ENCODE data around the gene RFNG.
A peak's percentile ranks its signal among the peaks of the same experiment; 100 is the strongest.

RFNG gene

GRCh38 chr17:82005701-82006348 is 45.8 kb downstream of the RFNG start:
- Mint-ChIP-seq H3K36me3 (ENCODE audit: low read depth) (no peaks in the 10 kb centered on the region), H3K4me1 (peaks cover 18% of the 10 kb centered on the region), H3K9me3 (no peaks in the 10 kb centered on the region), H3K4me3 (peak overlapping the region in 2 of 3 experiments; percentile 4 to 39), H3K27me3 (ENCODE audit: low read depth) (no peaks in the 10 kb centered on the region), H3K27ac (peak overlapping the region in 2 of 3 experiments; percentile 75 to 86)
- no peak for TF ChIP-seq CTCF (IDR thresholded peaks at IDR 0.05; ENCODE audit: unreplicated experiment in 3 of 3)

- H3K4me3 Mint-ChIP-seq, result no peak overlapping the region
- no peak overlapping the region for H3K27ac Mint-ChIP-seq
- peaks cover 27% of the 10 kb centered on the region for H3K4me1 Mint-ChIP-seq
- no peak for TF ChIP-seq CTCF (IDR thresholded peaks at IDR 0.05; ENCODE audit: unreplicated experiment in 3 of 3)
- no peaks in the 10 kb centered on the region for H3K9me3 Mint-ChIP-seq
- no peaks in the 10 kb centered on the region for H3K27me3 Mint-ChIP-seq (ENCODE audit: low read depth)
- H3K36me3 Mint-ChIP-seq (ENCODE audit: low read depth), result no peaks in the 10 kb centered on the region
Observed at GRCh38 chr17:82004517-82005455, 46.8 kb downstream of the RFNG start.

GRCh38 chr17:82003411-82004381 is 47.9 kb downstream of the RFNG start:
- H3K4me3 Mint-ChIP-seq, result peak overlapping the region in 1 of 3 experiments; percentile 28

GRCh38 chr17:82001571-82002056 is 50.0 kb downstream of the RFNG start:
- Mint-ChIP-seq H3K27me3 (ENCODE audit: low read depth) (no peaks in the 10 kb centered on the region), H3K4me1 (peaks cover 37% of the 10 kb centered on the region), H3K27ac (peak overlapping the region in 1 of 3 experiments; percentile 63), H3K36me3 (ENCODE audit: low read depth) (peaks cover 5% of the 10 kb centered on the region), H3K4me3 (no peak overlapping the region), H3K9me3 (no peaks in the 10 kb centered on the region)
- no peak for TF ChIP-seq CTCF (IDR thresholded peaks at IDR 0.05; ENCODE audit: unreplicated experiment in 3 of 3)

More at GRCh38 chr17:82003411-82004381, 47.9 kb downstream of the RFNG start:
- H3K27me3 Mint-ChIP-seq (ENCODE audit: low read depth), result no peaks in the 10 kb centered on the region
- H3K27ac Mint-ChIP-seq, result peak overlapping the region in 2 of 3 experiments; percentile 45 to 46
- H3K4me1 Mint-ChIP-seq, result peaks cover 29% of the 10 kb centered on the region
- no peaks in the 10 kb centered on the region for H3K9me3 Mint-ChIP-seq
- H3K36me3 Mint-ChIP-seq (ENCODE audit: low read depth), result no peaks in the 10 kb centered on the region
- no peak for TF ChIP-seq CTCF (IDR thresholded peaks at IDR 0.05; ENCODE audit: unreplicated experiment in 3 of 3)

GRCh38 chr17:82000803-82001570 is 50.6 kb downstream of the RFNG start:
- peaks cover 31% of the 10 kb centered on the region for H3K4me1 Mint-ChIP-seq
- TF ChIP-seq CTCF (IDR thresholded peaks at IDR 0.05; ENCODE audit: unreplicated experiment in 3 of 3), result no peak

More at GRCh38 chr17:82000803-82001570, 50.6 kb downstream of the RFNG start:
- no peaks in the 10 kb centered on the region for H3K9me3 Mint-ChIP-seq
- no peaks in the 10 kb centered on the region for H3K27me3 Mint-ChIP-seq (ENCODE audit: low read depth)
- no peak overlapping the region for H3K4me3 Mint-ChIP-seq
- peaks cover 5% of the 10 kb centered on the region for H3K36me3 Mint-ChIP-seq (ENCODE audit: low read depth)
- peak overlapping the region in 2 of 3 experiments; percentile 77 to 97 for H3K27ac Mint-ChIP-seq

Measured in nephron (organoid).